Measurements from ENCODE around the gene NTHL1.

The NTHL1 gene

GRCh38 chr16:2077696-2078095, 30.1 kb upstream of the NTHL1 start:
- H3K36me3 ChIP-seq (ENCODE audit: control insufficient read depth in 2 of 2, insufficient read depth in 1 of 2, low read length in 2 of 2), result peaks cover 0 to 89% of the 10 kb centered on the region in 2 experiments; a peak in 1 of 3 replicates
- TF ChIP-seq ZNF175 (tag by site-specific recombination; IDR thresholded peaks at IDR 0.05) (no peak), ZBTB17 (tag by site-specific recombination; IDR thresholded peaks at IDR 0.05) (no peak), ZNF48 (tag by site-specific recombination; IDR thresholded peaks at IDR 0.05) (no peak), ZNF140 (tag by site-specific recombination; IDR thresholded peaks at IDR 0.05) (no peak), ZNF350 (tag by site-specific recombination; IDR thresholded peaks at IDR 0.05) (no peak), ZNF548 (tag by site-specific recombination; IDR thresholded peaks at IDR 0.05) (no peak), ZNF398 (tag by site-specific recombination; IDR thresholded peaks at IDR 0.05) (no peak), ZNF792 (tag by site-specific recombination; IDR thresholded peaks at IDR 0.05) (no peak), ZNF155 (tag by site-specific recombination; IDR thresholded peaks at IDR 0.05) (no peak), ZBTB44 (tag by site-specific recombination; IDR thresholded peaks at IDR 0.05) (no peak), GLIS1 (tag by site-specific recombination; IDR thresholded peaks at IDR 0.05) (no peak), ZNF501 (tag by site-specific recombination; IDR thresholded peaks at IDR 0.05) (no peak), ZFHX2 (tag by site-specific recombination; conservative IDR thresholded peaks at IDR 0.05) (no peak), PATZ1 (tag by site-specific recombination; IDR thresholded peaks at IDR 0.05) (no peak), ZNF223 (tag by site-specific recombination; IDR thresholded peaks at IDR 0.05) (no peak), ZNF521 (tag by site-specific recombination; IDR thresholded peaks at IDR 0.05) (no peak), ZNF362 (tag by site-specific recombination; IDR thresholded peaks at IDR 0.05) (no peak), ZNF24 (tag by site-specific recombination; IDR thresholded peaks at IDR 0.05) (no peak)
- no peak overlapping the region for H3K4me3 ChIP-seq (ENCODE audit: low read depth, low read length)
- no peak overlapping the region for H3K27ac ChIP-seq (ENCODE audit: extremely low read depth, low read depth, low read length)
- H3K9me3 ChIP-seq (ENCODE audit: control insufficient read depth, insufficient read depth, low read depth, low read length), result no peaks in the 10 kb centered on the region
- POLR2A ChIA-PET, result interaction anchor here (0.6 kb wide), 1 partner anchor 78 kb away, joined by 3 read pairs; the partner anchor contains the start of gene TRAF7
- H3K4me1 ChIP-seq (ENCODE audit: control insufficient read depth, insufficient read depth, low read length), result no peaks in the 10 kb centered on the region
- CTCF ChIA-PET, result interaction anchor here (0.6 kb wide), 1 partner anchor 12 kb away, joined by 3 read pairs; no protein-coding TSS in a partner anchor

DNA sequence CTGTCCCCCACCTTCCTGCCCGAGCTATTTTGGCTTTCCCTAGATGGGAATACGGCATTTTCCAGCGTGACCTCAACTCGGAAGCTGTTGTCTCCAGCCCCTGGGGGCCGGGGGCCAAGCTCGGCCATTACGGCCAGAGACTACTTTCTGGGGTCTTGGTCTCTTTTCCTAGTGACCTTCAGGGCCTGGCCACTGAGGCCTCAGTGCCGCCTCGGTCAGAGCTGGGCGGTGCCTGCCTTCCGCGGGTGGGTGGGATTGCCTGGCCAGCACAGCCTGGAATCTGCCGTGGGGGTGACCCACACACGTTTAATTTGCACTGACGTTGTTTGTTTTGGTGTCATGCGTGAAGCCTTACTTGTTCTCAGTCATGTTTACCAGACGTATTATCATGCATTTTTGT, 29.4 kb upstream of the NTHL1 start:
- ChIA-PET POLR2A (interaction anchor here (0.6 kb wide), 1 partner anchor 9 kb away, joined by 3 read pairs; no protein-coding TSS in a partner anchor), CTCF (no interaction called here)
- Histone ChIP-seq H3K9me3 (ENCODE audit: control insufficient read depth, insufficient read depth, low read depth, low read length) (no peaks in the 10 kb centered on the region), H3K4me1 (ENCODE audit: control insufficient read depth, insufficient read depth, low read length) (no peaks in the 10 kb centered on the region), H3K4me3 (ENCODE audit: low read depth, low read length) (no peak overlapping the region), H3K36me3 (ENCODE audit: control insufficient read depth in 2 of 2, insufficient read depth in 1 of 2, low read length in 2 of 2) (peaks cover 0 to 89% of the 10 kb centered on the region in 2 experiments; a peak in 1 of 3 replicates), H3K27ac (ENCODE audit: extremely low read depth, low read depth, low read length) (no peak overlapping the region)
- TF ChIP-seq RBAK (tag by site-specific recombination; IDR thresholded peaks at IDR 0.05) (no peak), ZEB2 (tag by site-specific recombination; IDR thresholded peaks at IDR 0.05) (no peak), ZBTB11 (tag by site-specific recombination; conservative IDR thresholded peaks at IDR 0.05; ENCODE audit: low read depth) (no peak), GFI1B (tag by site-specific recombination; IDR thresholded peaks at IDR 0.05) (no peak), KLF10 (tag by site-specific recombination; IDR thresholded peaks at IDR 0.05) (no peak)
- TF ChIP-seq, protein P1, sequence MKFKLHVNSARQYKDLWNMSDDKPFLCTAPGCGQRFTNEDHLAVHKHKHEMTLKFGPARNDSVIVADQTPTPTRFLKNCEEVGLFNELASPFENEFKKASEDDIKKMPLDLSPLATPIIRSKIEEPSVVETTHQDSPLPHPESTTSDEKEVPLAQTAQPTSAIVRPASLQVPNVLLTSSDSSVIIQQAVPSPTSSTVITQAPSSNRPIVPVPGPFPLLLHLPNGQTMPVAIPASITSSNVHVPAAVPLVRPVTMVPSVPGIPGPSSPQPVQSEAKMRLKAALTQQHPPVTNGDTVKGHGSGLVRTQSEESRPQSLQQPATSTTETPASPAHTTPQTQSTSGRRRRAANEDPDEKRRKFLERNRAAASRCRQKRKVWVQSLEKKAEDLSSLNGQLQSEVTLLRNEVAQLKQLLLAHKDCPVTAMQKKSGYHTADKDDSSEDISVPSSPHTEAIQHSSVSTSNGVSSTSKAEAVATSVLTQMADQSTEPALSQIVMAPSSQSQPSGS (tag by site-specific recombination; IDR thresholded peaks at IDR 0.05; ENCODE audit: low read depth), result no peak
